Activated naive CD8-positive, alpha-beta T cell (primary cell): ENCODE measurements around the gene POR.
A peak's percentile ranks its signal among the peaks of the same experiment; 100 is the strongest.
"Not testable (repeated sequence)": the region's sequence is repeated elsewhere in the genome, so short reads cannot be mapped to it uniquely, and the experiment has no call there.

Source experiments
- H3K27ac Mint-ChIP-seq: one replicate; pipeline ENCODE4 v1.8.0; 2021; ENCODE audit warnings: mixed read lengths
- H3K27me3 Mint-ChIP-seq: one replicate; pipeline ENCODE4 v1.8.0; 2021; ENCODE audit warnings: mixed read lengths
- H3K36me3 Mint-ChIP-seq: one replicate; pipeline ENCODE4 v1.8.0; 2021; ENCODE audit warnings: mixed read lengths
- H3K4me1 Mint-ChIP-seq: one replicate; pipeline ENCODE4 v1.8.0; 2021; ENCODE audit warnings: low read depth, mixed read lengths
- H3K4me3 Mint-ChIP-seq: one replicate; pipeline ENCODE4 v1.8.0; 2021; ENCODE audit warnings: mild to moderate bottlenecking, mixed read lengths
- H3K9me3 Mint-ChIP-seq: one replicate; pipeline ENCODE4 v1.8.0; 2021; ENCODE audit warnings: low read depth, mixed read lengths

Gene POR

GRCh38 chr7:75892634-75893272 lies 22.2 kb upstream of the POR start:
- H3K36me3 Mint-ChIP-seq, result no peaks in the 10 kb centered on the region
- no peaks in the 10 kb centered on the region for H3K9me3 Mint-ChIP-seq
- H3K27ac Mint-ChIP-seq, result no peak overlapping the region
- peaks cover 8% of the 10 kb centered on the region for H3K4me1 Mint-ChIP-seq
- no peak overlapping the region for H3K4me3 Mint-ChIP-seq
- H3K27me3 Mint-ChIP-seq, result no peaks in the 10 kb centered on the region

DNA sequence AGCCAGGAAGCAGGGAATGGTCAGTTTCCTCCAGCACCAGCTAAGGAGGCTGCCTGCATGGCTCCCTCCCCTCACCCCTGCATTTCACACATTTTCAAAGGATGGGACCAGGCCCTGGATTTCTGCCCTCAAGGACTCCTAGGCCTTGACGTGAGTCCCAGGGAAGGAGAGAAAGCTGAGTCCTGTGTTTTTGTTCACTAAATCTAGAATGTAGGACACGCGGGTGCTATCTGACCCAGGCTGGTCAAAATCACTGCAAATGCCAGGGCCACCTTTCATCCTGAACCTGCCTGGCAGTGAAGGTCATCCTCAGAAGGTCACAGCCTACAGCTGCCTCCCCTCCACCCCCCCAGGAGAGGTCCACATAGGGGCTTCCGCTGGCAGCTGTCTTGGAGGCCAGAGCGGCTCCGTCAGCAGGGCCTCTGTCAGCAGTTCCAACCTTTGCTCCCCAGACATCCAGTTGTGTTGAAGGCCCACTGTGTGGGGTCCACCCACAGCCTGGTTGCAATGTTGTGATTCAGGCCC lies 18.1 kb upstream of the POR start:
- Mint-ChIP-seq H3K27me3 (no peaks in the 10 kb centered on the region), H3K4me3 (no peak overlapping the region), H3K4me1 (no peaks in the 10 kb centered on the region), H3K27ac (no peak overlapping the region), H3K9me3 (no peaks in the 10 kb centered on the region), H3K36me3 (no peaks in the 10 kb centered on the region)

GRCh38 chr7:75900617-75901315 lies 14.2 kb upstream of the POR start:
- Mint-ChIP-seq H3K9me3 (no peaks in the 10 kb centered on the region), H3K36me3 (no peaks in the 10 kb centered on the region), H3K4me1 (no peaks in the 10 kb centered on the region), H3K27me3 (no peaks in the 10 kb centered on the region), H3K27ac (no peak overlapping the region), H3K4me3 (no peak overlapping the region)

DNA sequence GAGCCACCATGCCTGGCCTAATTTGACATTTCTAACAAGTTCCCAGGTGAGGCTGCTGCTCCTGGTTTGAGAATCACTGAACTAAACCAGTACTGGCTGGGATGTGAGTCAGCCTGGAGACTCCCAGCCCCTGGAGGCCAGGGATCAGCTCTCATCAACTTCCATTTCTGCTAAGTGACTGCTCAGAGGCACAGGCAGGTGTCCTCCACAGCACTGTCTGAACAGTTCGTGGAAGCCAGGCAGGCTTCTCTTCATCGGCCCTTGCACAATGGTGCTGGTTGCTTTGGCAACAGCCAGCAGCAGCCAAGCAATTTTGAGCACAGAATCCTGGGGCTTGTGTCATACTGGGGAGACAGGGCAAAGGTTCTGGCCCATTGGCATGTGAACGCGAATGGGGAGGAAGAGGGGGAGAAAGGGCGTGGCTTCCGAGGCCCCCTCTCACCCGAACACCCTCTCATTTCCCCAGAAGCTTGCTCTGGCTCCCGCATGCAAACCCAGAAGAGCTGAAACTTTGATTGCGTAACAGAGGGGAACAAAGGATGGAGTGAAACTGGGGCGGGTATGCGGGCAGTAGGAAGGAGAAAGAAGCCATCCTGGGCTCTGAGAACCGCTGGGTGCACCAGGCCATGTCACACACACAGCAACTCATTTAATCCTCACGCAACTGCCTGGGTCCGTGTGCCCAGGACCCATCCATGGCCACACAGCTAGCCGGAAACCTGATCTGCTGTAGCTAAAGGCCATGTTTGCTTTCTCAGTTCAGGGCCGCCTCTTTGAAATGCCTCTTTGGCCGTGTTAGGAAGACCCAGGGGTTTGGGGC lies 9.0 kb upstream of the POR start:
- no peak overlapping the region for H3K4me3 Mint-ChIP-seq
- H3K27me3 Mint-ChIP-seq, result no peaks in the 10 kb centered on the region
- H3K27ac Mint-ChIP-seq, result no peak overlapping the region
- H3K9me3 Mint-ChIP-seq, result no peaks in the 10 kb centered on the region
- H3K36me3 Mint-ChIP-seq, result no peaks in the 10 kb centered on the region
- H3K4me1 Mint-ChIP-seq, result no peaks in the 10 kb centered on the region

GRCh38 chr7:75906991-75907667 lies 7.8 kb upstream of the POR start:
- Mint-ChIP-seq H3K9me3 (no peaks in the 10 kb centered on the region), H3K27ac (no peak overlapping the region), H3K27me3 (no peaks in the 10 kb centered on the region), H3K4me1 (no peaks in the 10 kb centered on the region), H3K4me3 (no peak overlapping the region), H3K36me3 (no peaks in the 10 kb centered on the region)

DNA sequence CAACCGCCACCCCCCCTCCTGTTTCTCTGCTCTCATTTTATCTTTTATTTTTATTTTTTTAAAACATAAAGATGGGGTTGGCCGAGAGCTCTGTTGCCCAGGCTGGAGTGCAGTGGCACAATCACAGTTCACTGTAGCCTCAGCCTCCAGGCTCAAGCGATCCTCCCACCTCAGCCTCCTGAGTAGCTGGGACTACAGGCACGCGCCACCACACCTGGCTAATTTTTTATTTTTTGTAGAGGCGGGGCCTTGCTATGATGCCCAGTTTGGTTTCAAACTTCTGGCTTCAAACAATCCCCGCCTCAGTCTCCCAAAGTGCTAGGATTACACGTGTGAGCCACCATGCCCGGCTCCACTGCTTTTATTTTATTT lies 7.3 kb upstream of the POR start:
- not testable (repeated sequence) for H3K27me3 Mint-ChIP-seq, H3K9me3 Mint-ChIP-seq, H3K4me3 Mint-ChIP-seq, H3K27ac Mint-ChIP-seq, H3K36me3 Mint-ChIP-seq, H3K4me1 Mint-ChIP-seq

DNA sequence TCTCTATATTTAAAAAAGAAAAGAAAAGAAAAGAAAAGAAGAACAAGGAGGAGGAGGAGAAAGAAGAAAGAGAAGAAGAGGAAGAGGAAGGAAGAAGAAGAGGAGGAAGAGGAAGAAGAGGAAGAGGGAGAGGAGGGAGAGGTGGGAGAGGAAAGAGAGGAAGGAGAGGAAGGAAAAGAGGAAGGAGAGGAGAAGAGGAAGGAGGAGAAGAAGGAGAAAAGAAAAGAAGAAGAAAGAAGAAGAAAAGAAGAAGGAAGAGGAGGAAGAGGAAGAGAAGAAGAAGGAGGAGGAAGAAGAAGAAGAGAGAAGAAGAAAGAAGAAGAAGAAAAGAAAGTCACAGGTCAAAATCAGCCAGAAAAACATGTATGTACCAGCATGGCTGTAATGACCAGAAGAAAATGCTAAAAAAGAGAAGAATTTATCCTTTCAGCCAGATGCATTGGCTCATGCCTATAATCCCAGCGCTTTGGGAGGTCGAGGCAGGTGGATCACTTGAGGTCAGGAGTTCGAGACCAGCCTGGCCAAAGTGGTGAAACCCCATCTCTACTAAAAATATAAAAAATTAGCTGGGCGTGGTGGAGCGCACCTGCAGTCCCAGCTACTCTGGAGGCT lies 5.3 kb upstream of the POR start:
- Mint-ChIP-seq H3K4me3 (no peak overlapping the region), H3K27ac (no peak overlapping the region), H3K27me3 (no peaks in the 10 kb centered on the region), H3K36me3 (no peaks in the 10 kb centered on the region), H3K9me3 (no peaks in the 10 kb centered on the region), H3K4me1 (peaks cover 8% of the 10 kb centered on the region)

DNA sequence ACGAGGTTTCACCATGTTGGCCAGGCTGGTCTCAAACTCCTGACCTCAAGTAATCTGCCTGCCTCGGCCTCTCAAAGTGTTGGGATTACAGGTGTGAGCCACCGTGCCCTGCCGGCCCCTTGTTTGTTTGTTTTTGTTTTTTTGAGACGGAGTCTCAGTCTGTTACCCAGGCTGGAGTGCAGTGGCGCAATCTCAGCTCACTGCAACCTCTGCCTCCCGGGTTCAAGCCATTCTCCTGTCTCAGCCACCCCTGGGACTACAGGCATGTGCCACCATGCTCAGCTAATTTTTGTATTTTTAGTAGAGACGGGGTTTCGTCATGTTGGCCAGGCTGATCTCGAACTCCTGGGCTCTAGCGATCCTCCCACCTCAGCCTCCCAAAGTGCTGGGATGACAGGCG lies 3.8 kb upstream of the POR start:
- H3K4me1 Mint-ChIP-seq, result peaks cover 14% of the 10 kb centered on the region
- H3K27me3 Mint-ChIP-seq, H3K36me3 Mint-ChIP-seq, H3K9me3 Mint-ChIP-seq, H3K27ac Mint-ChIP-seq, H3K4me3 Mint-ChIP-seq: not testable (repeated sequence)

GRCh38 chr7:75913437-75913836 lies 1.5 kb upstream of the POR start:
- Mint-ChIP-seq H3K36me3 (no peaks in the 10 kb centered on the region), H3K4me3 (peak overlapping the region; percentile 90), H3K9me3 (no peaks in the 10 kb centered on the region), H3K27me3 (no peaks in the 10 kb centered on the region), H3K4me1 (peaks cover 23% of the 10 kb centered on the region), H3K27ac (no peak overlapping the region)

DNA sequence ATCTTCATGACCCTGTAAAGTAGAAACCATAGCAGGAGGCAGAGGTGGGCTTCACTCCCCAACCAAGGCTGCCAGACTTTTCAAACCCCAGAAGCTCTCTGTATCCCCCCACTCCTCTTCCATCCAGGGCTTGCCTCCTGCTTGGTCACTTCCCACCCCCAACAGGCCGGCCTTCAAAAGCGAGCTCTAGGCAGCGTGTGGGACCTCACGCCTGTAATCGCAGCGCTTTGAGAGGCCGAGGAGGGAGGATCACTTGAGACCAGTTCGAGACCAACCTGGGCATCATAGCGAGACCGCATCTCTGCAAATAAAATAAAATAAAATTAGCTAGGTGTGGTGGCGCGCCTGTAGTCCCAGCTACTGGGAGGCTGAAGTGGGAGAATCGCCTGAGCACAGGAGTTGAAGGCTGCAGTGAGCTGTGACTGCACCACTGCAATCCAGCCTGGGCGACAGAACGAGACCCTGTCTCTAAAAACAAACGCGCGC lies 743 bp upstream of the POR start:
- H3K4me3 Mint-ChIP-seq, result peak overlapping the region; percentile 90
- H3K9me3 Mint-ChIP-seq, result no peaks in the 10 kb centered on the region
- no peaks in the 10 kb centered on the region for H3K36me3 Mint-ChIP-seq
- peak overlapping the region; percentile 91 for H3K27ac Mint-ChIP-seq
- peaks cover 29% of the 10 kb centered on the region for H3K4me1 Mint-ChIP-seq
- no peaks in the 10 kb centered on the region for H3K27me3 Mint-ChIP-seq

DNA sequence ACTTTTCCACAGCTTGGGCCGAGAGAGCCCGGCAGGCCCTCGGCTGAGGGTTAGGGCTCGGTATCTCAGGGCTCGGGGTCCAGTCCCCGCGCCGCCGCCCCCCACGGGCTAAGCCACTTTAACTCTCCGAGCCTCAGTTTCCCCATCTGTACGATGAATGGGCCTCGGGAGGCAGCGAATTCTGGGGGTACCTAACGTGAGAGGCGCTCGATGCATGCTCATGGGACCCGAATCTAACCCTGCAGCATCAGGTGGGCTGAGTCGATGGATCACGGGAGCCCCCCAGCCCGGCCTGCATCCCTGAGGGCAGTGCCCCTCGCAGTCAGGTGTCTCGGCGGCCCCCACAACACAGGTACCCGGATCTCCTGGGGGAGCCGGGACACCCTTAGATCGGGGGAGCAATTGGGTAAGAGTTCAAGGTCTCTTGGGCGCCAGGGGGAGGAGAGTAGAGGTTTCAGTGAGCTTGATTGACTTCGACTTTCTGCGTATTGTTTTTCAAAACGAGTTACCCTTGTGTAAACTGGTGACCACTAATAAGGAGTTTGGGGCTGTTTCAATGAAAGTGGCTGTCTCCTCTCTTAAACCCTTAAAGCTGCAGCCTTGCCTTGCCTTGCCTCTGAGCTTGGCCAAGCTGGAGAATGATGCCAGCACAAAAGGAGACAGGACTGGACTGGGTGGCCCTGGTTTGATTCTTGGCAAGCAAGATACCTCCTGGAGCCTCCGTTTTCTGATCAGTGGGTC lies 631 bp downstream of the POR start:
- peak overlapping the region; percentile 92 for H3K4me3 Mint-ChIP-seq
- H3K27me3 Mint-ChIP-seq, result no peaks in the 10 kb centered on the region
- peaks cover 38% of the 10 kb centered on the region for H3K4me1 Mint-ChIP-seq
- peaks cover 1% of the 10 kb centered on the region for H3K36me3 Mint-ChIP-seq
- no peak overlapping the region for H3K27ac Mint-ChIP-seq
- no peaks in the 10 kb centered on the region for H3K9me3 Mint-ChIP-seq

GRCh38 chr7:75916259-75916658 lies 1.3 kb downstream of the POR start:
- Mint-ChIP-seq H3K36me3 (peaks cover 3% of the 10 kb centered on the region), H3K27me3 (no peaks in the 10 kb centered on the region), H3K27ac (no peak overlapping the region), H3K4me3 (peak overlapping the region; percentile 92), H3K9me3 (no peaks in the 10 kb centered on the region), H3K4me1 (peaks cover 43% of the 10 kb centered on the region)

- Mint-ChIP-seq H3K27ac (no peak overlapping the region), H3K9me3 (no peaks in the 10 kb centered on the region), H3K27me3 (no peaks in the 10 kb centered on the region), H3K4me1 (peaks cover 48% of the 10 kb centered on the region), H3K36me3 (peaks cover 3% of the 10 kb centered on the region), H3K4me3 (peak overlapping the region; percentile 92)
Measured at GRCh38 chr7:75916685-75917634, 2.0 kb downstream of the POR start.
